NCI-H187 treated with DMSO at 0.1 percent for 48 hours (cell line): ENCODE measurements around the gene DOC2A.
"Not testable (repeated sequence)": the region's sequence is repeated elsewhere in the genome, so short reads cannot be mapped to it uniquely, and the experiment has no call there.

Experiments used
- DNase-seq: peaks from one replicate; lab custom pipeline; 2025; lab: John Stamatoyannopoulos, UW

DOC2A gene

GRCh38 chr16:30010844-30011713 lies at the start of gene DOC2A:
DOC2A (minus strand) TSS chr16:30011027; CDS start chr16:30010222, 805 bp downstream.
- no peak for DNase-seq

- DNase-seq: no peak
Measured at GRCh38 chr16:30060346-30060745, 49.5 kb upstream of the DOC2A start.

- no peak for DNase-seq
Measured at GRCh38 chr16:30054959-30055553, 44.2 kb upstream of the DOC2A start.

GRCh38 chr16:30054451-30054850 lies 43.6 kb upstream of the DOC2A start:
- no peak for DNase-seq

GRCh38 chr16:30053376-30054015 lies 42.7 kb upstream of the DOC2A start:
- DNase-seq: no peak

GRCh38 chr16:30052671-30053372 lies 42.0 kb upstream of the DOC2A start:
- peak; percentile 39 for DNase-seq

GRCh38 chr16:30051518-30051917 lies 40.7 kb upstream of the DOC2A start:
- no peak for DNase-seq

- DNase-seq: no peak
Measured at GRCh38 chr16:30049871-30050270, 39.0 kb upstream of the DOC2A start.

GRCh38 chr16:30046588-30046987 lies 35.8 kb upstream of the DOC2A start:
- DNase-seq: no peak

- DNase-seq: no peak
Measured at GRCh38 chr16:30046178-30046577, 35.4 kb upstream of the DOC2A start.

GRCh38 chr16:30041841-30042240 lies 31.0 kb upstream of the DOC2A start:
- no peak for DNase-seq

GRCh38 chr16:30040690-30041089 lies 29.9 kb upstream of the DOC2A start:
- DNase-seq: not testable (repeated sequence)

GRCh38 chr16:30040221-30040620 lies 29.4 kb upstream of the DOC2A start:
- no peak for DNase-seq

GRCh38 chr16:30033270-30033669 lies 22.4 kb upstream of the DOC2A start:
- no peak for DNase-seq

GRCh38 chr16:30032083-30032819 lies 21.4 kb upstream of the DOC2A start:
- no peak for DNase-seq

- DNase-seq: no peak
Measured at GRCh38 chr16:30031477-30031918, 20.7 kb upstream of the DOC2A start.

GRCh38 chr16:30030841-30031413 lies 20.1 kb upstream of the DOC2A start, which contains the start of gene TLCD3B:
TLCD3B (minus strand) TSS chr16:30031271; CDS start chr16:30030527, 744 bp downstream.
- DNase-seq: no peak

- DNase-seq: no peak
Measured at GRCh38 chr16:30030011-30030685, 19.3 kb upstream of the DOC2A start.

- DNase-seq: no peak
Measured at GRCh38 chr16:30028438-30029076, 17.7 kb upstream of the DOC2A start.
